NCI-H82 treated with DMSO at 0.1 percent for 48 hours (cell line): Measurements from ENCODE around the gene KPTN.
"Not testable (repeated sequence)": the region's sequence is repeated elsewhere in the genome, so short reads cannot be mapped to it uniquely, and the experiment has no call there.

Experiments used
- DNase-seq: peaks from one replicate; lab custom pipeline; 2025; ENCODE audit not compliant: unreplicated experiment; lab: John Stamatoyannopoulos, UW

The KPTN gene

DNA sequence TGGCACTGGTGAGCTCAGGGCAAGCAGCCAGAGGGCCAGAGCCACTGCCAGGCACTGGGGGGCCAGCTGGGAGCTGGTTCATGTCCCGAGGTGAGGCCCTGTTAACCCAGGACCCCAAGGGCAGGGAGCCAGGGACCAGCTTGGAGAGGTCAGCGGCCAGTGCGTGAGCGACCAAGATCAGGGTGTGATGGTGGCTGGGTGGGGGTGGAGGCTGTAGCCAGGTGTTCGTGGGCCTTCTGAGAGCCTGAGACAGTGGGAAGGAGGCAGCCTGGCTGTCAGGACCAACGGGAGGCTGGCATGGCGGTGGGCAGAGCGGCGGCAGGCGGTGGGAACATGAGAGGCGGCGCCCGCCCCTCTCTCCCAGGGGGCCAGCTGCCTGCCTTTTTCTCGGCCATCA is 8.1 kb upstream of the KPTN start:
- DNase-seq: no peak

DNA sequence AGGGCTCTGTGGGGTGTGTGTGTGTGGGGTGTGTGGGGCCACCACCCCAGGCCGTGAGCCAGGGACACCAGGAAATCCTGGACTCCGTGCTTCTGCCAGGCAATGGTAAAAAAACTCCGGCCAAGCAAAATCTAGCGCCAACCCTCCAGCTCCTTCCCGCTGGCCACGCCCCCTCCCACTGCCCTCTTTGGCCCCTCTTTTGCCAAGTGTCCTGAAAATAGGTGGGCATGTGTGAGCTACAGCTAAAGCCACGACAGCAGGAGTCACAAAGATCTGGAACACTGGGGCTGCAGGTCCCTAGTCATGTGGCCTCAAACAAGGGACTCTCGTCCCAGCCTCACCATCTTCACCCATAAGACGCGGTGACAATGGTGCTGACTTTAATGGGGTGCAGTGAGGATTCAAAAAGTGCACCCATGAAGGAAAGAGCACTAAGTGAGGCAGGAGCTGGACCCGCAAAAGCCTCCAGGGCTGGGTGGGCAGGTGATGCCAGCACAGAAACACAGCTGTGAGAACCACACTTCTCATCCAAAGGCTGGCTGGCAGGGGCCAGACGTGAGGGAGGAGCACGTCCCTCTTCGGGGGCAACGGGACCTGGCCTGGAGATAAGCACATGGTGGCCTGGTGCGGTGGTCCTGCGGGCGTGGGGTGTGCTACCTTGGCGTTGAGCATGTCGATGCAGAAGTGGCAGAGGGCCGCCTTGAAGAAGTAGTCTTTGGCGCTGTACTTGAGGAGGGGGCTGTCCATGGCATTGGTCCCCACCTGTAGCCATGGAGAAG is 7.5 kb upstream of the KPTN start:
- DNase-seq: no peak

DNA sequence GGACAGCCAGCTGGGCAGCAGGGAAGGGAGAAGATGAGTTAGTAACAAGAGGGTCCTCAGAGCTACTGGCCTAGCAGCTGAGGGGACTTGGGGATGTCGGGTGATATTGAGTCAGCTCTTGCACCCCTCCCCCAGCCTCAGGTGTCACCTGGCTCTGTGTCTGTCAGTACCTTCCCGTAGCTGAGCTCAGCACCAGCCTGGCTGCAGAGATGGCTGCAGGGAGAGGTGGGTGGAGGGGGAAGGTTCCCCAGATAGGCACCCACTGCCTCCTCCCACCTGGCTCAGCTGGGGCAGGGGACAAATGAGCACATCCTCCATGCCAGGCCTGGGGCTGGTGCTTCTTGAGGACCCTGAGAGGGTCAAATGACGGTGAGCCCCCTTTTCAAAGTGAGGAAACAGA is 6.8 kb upstream of the KPTN start:
- DNase-seq: no peak

DNA sequence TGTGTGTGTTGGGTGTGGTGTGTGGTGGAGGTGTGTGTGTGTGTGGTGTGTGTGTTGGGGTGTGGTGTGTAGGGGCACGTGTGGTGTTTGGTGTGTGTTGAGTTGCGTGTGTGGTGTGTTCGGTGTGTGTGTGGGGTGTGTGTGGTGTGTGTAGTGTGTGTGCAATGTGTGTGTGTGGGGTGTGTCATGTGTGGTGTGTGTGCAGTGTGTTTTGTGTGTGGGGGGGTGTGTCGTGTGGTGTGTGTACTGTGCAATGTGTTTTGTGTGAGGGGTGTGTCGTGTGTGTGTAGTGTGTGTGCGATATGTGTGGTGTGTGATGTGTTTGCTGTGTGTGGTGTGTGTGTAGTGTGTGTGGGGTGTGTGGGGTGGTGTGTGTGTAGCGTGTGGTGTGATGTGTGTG is 6.0 kb upstream of the KPTN start:
- DNase-seq: no peak

DNA sequence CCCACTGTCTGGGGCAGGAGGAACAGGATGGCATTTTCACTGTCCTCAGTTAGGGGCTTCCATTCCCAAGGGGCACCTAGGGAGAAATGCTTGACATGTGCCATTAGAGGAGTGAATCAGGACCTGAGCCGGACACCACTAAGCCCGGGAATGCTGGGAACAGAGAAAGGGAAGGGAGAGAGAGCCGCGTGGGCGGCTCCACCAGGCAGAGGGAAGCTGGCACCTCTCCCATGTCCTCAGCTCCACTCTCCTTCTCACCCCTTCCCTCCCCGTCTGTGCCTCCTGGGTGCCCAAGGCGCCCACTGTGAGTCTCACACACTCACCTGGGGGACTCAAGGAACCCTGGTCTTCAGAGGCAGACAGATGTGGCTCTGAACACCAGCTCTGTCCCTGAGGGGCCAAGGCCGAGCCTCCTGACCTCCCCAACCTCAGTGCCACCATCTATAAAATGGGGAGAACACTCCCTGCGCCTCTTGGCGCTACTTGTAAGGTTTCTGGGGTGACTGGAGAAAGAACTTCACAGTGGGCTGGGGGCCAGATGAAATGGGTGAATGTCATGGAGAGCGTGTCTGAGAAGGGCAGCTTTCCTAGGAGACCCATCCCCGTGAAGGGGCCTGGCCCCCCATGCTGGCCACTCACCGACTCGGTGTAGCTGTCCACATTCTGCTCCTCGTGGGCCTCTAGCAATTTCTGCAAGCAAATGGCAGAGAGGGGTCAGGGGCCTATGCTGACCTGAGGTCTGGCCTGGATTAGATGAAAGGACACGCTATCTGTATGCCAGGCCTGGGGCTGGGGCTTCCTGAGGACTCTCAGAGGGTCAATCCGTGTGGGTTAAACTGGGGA is 5.3 kb upstream of the KPTN start:
- no peak for DNase-seq

DNA sequence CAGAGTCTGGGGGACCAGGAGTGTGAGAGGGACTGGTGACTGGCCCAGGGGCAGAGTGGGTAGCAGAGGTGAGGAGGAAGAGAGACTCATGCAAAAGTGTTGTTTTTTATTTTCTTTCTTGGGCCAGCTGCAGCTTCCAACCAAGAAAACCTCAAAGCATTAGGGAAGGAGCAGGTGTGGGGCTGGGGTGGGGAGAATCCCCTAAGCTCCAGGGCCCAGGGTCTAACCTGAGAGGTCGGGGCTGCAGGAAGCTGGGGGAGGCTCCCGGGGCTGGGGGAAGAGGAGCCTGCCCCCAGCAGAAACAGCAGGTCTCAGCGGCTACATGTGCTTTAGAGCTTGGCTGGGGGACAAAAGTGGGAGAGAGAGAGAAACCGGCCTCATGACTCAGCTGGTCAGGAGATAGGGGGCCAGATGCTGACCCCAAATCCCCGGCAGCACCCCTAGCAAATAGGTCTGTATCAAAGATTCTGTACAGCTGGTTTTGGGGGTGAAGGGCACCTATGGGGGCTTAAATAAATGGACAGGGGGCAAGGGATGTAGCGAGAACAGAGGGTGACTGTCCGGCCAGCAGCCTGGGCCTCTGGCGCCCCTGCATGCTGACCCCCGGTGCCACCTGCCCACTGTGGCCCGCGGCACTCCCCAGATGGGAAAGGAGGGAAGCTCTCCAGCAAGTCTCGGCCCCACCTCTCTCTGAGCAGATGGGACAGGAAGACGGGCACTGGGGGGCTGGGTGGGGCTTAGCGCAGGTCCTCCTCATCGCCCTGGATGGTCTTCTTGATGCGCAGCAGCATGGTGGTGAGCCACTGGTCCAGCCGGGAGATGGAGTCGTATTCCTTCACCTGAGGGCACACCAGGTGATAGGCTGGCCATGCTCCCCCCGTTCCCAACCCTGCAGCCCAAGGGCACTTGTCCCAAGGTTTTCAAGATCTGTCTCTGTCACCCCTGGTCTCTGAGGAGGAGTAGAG is 3.8 kb upstream of the KPTN start:
- no peak for DNase-seq

DNA sequence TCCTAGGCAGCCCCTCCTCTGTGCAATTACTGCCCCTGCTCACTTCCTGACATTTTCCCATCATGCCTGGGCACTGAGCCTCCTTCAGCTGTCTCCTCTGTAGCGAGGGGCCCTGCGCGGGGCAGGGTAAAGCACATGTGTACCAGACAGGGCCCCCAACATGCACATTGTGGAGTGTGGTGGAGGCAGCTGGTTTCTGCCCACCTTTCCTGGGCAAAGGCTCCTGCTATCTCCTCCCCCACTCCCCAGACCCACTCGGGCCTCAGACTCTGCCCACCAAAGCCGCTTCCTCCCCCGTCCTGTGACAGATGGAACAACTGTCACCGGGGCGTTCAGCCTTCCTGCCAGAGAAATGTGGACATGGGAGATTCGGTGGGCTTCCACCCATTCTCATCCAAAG is 2.9 kb upstream of the KPTN start:
- no peak for DNase-seq

DNA sequence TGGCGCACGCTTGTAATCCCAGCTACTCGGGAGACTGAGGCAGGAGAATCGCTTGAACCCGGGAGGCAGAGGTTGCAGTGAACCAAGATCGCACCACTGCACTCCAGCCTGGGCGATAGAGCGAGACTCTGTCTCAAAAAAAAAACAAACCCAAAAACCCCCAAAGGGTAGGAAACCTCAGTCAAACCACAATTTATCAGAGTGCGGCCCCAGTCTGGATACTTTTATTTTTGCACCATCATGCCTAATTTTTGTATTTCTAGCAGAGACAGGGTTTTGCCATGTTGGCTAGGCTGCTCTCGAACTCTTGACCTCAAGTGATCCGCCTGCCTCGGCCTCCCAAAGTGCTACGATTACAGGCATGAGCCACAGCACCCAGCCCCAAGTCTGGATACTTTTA is 2.2 kb upstream of the KPTN start:
- DNase-seq: not testable (repeated sequence)

DNA sequence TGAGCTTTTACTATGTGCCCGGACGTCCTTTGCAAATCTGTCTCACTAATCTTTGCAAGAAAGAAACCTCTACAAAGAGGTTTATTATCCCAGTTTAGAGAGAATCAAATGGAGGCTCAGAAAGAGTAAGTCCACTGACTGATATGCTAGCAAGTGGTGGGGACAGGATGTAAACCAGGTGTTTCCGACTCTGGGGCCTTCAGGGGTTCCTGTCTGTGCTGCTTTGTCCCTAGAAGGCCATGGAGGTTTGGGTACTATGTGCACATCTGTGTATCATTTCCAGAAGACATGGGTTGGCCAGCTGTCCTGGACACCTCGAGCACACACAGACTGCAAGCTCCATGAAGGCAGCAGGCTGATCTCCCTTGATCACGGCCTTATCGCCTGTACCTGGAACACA is 1.2 kb upstream of the KPTN start:
- no peak for DNase-seq

DNA sequence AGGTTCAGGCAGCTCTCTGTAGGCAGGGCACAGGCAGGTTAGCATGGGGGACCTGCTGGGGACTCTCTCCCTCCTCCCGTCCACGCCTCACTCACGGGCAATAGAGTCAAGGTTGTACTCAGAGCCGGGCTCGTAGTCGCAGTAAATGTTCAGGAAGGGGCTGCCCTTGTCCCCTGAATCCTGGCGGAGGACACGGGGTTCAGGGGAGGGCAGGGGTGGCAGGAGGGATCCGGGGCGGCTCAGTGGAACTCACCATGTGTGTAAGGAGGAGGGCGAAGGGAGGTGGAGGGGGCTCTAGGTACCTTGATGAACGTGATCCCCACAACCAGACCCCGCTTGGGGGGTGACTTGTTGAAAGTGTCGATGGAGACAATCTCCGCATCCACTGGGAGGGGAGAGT is 819 bp downstream of the KPTN start:
- DNase-seq: no peak

DNA sequence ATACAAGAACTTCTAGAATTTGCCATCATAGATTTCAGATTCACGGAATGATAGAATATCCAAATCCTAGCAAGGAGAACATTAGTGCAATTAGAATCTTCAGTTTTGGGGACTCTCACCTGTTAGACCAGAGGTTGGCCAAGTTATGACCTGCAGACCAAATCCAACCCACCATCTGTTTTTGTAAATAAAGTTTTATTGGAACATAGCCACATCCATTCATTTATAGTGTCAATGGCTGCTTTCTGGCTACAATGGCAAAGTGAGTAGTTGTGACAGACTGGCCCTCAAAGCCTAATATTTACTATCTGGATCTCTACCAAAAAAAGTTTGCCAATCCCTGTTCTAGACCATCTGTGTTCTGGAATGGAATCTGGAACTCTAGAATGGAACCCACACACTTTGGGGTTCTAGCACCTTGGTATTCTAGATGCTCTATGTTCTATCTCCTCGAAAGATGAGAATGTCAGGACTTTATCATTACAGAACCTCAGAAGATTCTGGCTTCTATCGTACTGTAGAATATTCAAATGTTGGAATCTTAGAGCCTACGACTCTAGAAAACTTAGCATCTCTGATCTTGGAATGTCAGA is 2.5 kb downstream of the KPTN start:
- no peak for DNase-seq

DNA sequence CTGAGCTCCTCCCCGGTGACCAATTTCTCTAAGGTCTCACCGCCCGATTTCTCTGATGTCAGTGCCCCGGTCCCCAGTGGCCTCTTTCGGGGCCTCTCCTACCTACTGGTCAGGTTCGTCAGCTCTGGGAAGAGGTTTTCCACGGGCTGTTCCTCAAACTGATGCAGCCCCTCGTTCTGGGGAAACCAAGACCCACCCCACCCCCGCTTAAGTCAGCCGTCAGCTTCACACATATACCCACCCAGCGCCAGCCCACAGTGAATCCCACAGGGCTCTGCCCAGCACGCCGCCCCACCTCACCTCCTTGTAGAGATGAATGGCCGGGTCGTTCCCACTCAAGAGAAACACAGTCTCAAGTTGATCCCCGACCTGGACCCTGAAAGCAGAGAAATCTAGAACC is 3.4 kb downstream of the KPTN start:
- no peak for DNase-seq

DNA sequence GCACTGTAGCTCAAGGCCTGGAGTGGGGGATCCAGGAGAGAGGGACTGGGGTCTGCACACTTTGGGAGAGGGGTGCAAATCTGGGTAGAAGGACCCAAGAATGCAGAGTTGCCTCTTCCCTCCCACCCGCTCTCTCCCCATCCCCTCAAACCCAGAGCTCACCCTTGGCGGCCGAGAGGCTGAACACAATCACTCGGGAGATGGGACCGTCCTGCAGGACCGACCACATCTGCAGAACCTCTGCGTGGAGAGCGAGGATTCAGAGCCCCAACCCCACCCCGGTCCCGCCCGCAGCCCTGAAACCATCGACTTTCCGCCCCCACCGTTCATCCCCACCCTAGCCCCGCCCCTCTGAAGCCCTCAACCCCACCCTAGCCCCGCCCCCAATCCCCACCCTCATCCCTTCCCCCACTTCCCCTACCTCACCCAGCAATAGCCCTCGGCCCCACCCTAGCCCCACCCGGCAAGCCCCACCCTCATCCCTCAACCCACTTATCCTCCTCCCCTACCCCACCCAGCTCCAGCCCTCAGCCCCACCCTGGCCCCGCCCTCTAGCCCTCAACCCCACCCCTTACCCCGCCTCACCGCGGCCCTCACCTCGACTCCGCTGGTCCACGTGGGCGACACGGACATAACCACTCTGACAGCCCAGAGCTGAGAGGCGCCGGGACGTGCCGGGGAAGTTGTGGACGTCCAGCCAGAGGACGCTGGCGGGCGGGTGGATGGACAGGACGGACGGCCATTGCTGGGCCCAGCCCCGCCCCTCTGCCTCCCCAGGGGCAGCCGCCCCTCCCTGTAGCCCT is 4.1 kb downstream of the KPTN start:
- DNase-seq: no peak

DNA sequence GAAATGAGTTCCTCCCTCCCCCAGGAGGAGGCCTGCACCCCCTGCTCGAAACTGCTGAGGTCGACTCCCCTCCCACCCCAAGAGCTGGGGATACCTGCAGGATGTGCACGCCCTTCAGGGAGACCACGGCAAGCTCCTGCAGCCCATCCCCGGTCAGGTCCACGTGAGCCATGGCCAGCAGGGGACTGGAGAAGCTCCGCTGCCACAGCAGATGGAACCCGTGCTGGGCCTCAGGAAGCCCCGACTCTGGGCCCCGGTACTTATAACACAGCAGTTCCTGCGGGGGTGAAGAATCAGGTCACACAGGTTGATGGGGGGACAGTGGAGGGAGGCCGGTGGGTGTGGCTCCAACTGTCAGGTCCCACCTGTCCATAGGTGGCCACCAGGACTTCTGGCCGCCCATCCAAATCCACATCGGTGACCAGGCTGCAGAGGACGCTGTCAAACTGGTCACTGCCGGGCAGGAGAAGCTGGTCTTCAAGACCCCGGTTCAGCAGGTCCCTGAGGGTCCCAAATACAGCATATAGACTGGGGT is 7.5 kb downstream of the KPTN start:
- no peak for DNase-seq

DNA sequence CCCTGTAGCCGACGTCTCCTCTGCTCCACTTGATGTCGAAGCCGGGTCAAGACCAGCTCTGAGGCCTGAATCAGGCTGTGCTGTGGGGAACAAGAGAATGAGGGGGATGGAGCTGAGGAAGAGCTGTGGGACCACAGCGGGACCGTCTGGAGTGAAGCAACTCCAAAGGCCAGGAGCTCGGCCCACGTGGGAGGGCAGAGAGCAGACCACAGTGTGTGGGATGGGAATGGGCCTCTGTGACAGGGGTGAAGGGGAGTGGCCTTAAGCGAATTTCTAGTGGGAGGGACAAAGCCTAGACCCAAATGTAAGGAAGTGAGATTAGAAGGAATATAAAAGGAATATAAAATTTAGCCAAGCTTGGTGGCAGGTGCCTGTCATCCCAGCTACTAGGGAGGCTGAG is 8.6 kb downstream of the KPTN start:
- DNase-seq: no peak

DNA sequence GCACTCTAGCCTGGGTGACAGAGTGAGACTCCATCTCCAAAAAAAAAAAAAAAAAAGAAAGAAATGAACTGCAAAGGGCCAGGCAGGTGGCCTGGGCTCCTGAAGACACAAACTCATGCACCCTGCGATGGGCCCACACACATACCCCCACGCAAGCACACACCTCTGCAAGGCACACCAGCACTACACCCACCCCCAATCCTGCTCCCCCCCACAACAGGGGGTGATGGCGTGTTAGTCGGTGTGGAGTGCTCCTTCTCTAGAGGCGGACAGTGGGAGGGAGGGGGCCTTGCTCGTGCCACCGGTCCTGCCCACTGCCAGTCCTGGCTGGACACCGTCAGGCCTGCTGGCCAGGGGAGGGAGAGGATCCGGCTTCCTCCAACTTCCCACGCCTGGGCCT is 10.7 kb downstream of the KPTN start:
- DNase-seq: no peak

DNA sequence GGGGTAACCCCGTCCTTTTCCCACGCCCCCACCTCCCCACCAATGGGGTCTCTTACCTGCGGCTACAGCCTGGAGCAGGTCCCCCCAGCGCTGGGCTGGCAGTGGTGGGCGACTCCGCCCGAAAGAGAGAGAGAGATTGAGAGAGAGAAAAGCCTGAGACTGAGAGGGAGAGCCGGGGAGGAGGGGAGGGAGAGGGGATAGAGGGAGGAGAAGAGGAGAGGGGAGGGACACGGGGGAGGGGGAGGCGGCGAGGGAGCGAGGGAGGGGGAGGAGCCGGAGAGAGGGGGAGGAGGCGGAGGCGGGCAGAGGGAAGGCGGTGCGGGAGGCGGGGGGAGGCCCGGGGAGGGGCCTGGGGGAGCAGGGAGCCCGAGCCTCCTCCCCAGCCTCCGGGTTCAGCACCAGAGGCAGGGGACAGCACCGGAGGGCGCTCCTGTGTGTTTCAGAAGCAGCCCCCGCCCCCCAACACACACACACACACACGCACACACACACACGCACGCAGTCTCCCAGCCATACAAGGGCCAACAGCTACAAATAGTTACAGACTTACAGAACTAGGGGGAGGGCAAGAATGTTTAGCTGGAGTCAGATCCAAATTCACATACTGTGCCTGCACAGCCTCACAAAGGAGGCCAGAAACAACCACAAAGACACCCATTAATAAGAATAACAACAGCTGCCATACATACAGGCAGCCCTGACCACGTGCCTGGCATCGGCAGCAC is 12.1 kb downstream of the KPTN start, which contains the start of gene SLC8A2:
SLC8A2 (minus strand) TSS at position 161 of the 725 bp plus-strand sequence. CDS start 5,490 bp downstream, outside the sequence.
- peak; percentile 69 for DNase-seq

DNA sequence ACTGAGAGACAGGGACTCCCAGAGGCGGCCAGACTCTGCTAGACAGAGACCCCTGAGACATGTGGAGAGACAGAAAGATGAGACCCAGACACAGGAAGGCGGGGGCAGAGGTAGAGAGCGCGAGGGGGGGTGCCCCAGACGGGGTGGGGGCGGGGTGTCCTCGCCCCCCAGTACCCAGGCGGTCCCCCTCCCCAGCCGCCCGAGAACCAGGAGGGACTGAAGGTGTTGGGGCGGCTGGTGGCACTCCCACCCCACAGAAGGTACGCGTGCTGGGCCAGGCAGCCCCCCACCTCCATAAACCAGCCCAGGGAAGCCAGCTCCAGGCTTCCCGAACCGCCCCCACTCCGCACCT is 12.7 kb downstream of the KPTN start:
- DNase-seq: no peak
